Mesenchymal stem cell (in vitro differentiated cells and primary cell): ENCODE measurements around the gene ZNF263.
A peak's percentile ranks its signal among the peaks of the same experiment; 100 is the strongest.
"Not testable (repeated sequence)": the region's sequence is repeated elsewhere in the genome, so short reads cannot be mapped to it uniquely, and the experiment has no call there.

Experiments used
- DNase-seq: peaks from one replicate; pipeline ENCODE4 v3.0.0-alpha.2; 2013
- H2AFZ ChIP-seq: one replicate; pipeline ENCODE4 v1.6.1; 2013; ENCODE audit warnings: low read depth, mild to moderate bottlenecking, control low read depth, inconsistent platforms, low read length, moderate library complexity
- H2AK5ac ChIP-seq: 2 replicates; pipeline ENCODE4 v1.6.1; 2013; ENCODE audit warnings: low read length, moderate library complexity, mild to moderate bottlenecking, inconsistent platforms; ENCODE audit not compliant: severe bottlenecking
- H2BK120ac ChIP-seq: one replicate; pipeline ENCODE4 v1.6.1; 2013; ENCODE audit warnings: low read depth, mild to moderate bottlenecking, inconsistent platforms, low read length, moderate library complexity
- H2BK12ac ChIP-seq, 2 experiments: one replicate each; pipeline ENCODE4 v1.6.1; 2013; ENCODE audit warnings: inconsistent platforms in 2 of 2, low read length in 2 of 2, mild to moderate bottlenecking in 2 of 2, moderate library complexity in 2 of 2, control low read depth in 1 of 2
- H2BK15ac ChIP-seq: one replicate; pipeline ENCODE4 v1.6.1; 2013; ENCODE audit warnings: mild to moderate bottlenecking, low read depth, inconsistent platforms; ENCODE audit not compliant: poor library complexity, severe bottlenecking
- H2BK5ac ChIP-seq: 2 replicates; pipeline ENCODE4 v1.6.1; 2013; ENCODE audit warnings: low read depth, mild to moderate bottlenecking, low read length, control low read depth, inconsistent platforms; ENCODE audit not compliant: poor library complexity, severe bottlenecking
- H3K14ac ChIP-seq, 2 experiments: one replicate each; pipeline ENCODE4 v1.6.1; 2013; ENCODE audit warnings: inconsistent platforms in 2 of 2, low read length in 2 of 2, control low read depth in 1 of 2, mild to moderate bottlenecking in 1 of 2, moderate library complexity in 1 of 2
- H3K18ac ChIP-seq, 2 experiments: one replicate each; pipeline ENCODE4 v1.6.1; 2013; ENCODE audit warnings: inconsistent platforms in 2 of 2, low read length in 2 of 2, control low read depth in 1 of 2, low read depth in 1 of 2, mild to moderate bottlenecking in 1 of 2
- H3K23ac ChIP-seq, 2 experiments: one replicate each; pipeline ENCODE4 v1.6.1; 2013; ENCODE audit warnings: inconsistent platforms in 2 of 2, low read length in 2 of 2, mild to moderate bottlenecking in 2 of 2, moderate library complexity in 2 of 2, control low read depth in 1 of 2
- H3K27ac ChIP-seq: 2 replicates; pipeline ENCODE4 v1.5.1; 2013; ENCODE audit warnings: mild to moderate bottlenecking, moderate library complexity, low read length, control low read depth, inconsistent platforms; ENCODE audit not compliant: poor library complexity, severe bottlenecking
- H3K27me3 ChIP-seq, 2 experiments: 2 replicates each; pipeline versions ENCODE4 v1.6.1 to v1.7.0; 2013; ENCODE audit warnings: low read length in 2 of 2, mild to moderate bottlenecking in 2 of 2, moderate library complexity in 2 of 2, control low read depth in 1 of 2, inconsistent platforms in 1 of 2; ENCODE audit not compliant: control insufficient read depth in 1 of 2, insufficient read depth in 1 of 2
- H3K36me3 ChIP-seq, 2 experiments: 2 replicates each; pipeline versions ENCODE4 v1.6.1 to v1.7.0; 2013; ENCODE audit warnings: low read length in 2 of 2, control low read depth in 1 of 2, inconsistent platforms in 1 of 2, low read depth in 1 of 2, mild to moderate bottlenecking in 1 of 2; ENCODE audit not compliant: insufficient read depth in 2 of 2, control insufficient read depth in 1 of 2
- H3K4ac ChIP-seq, 2 experiments: one replicate each; pipeline ENCODE4 v1.6.1; 2013; ENCODE audit warnings: inconsistent platforms in 2 of 2, low read length in 2 of 2, mild to moderate bottlenecking in 2 of 2, moderate library complexity in 2 of 2, control low read depth in 1 of 2, low read depth in 1 of 2
- H3K4me1 ChIP-seq: 2 replicates; pipeline ENCODE4 v1.6.1; 2013; ENCODE audit warnings: low read depth, low read length, control low read depth; ENCODE audit not compliant: control insufficient read depth, insufficient read depth
- H3K4me2 ChIP-seq: 2 replicates; pipeline ENCODE4 v1.6.1; 2013; ENCODE audit warnings: low read length, mild to moderate bottlenecking, inconsistent platforms; ENCODE audit not compliant: poor library complexity, severe bottlenecking
- H3K4me3 ChIP-seq, 2 experiments: 2 replicates each; pipeline versions ENCODE4 v1.5.1 to v1.7.0; 2013; ENCODE audit warnings: low read length in 2 of 2, mild to moderate bottlenecking in 2 of 2, control low read depth in 1 of 2, low read depth in 1 of 2; ENCODE audit not compliant: insufficient read depth in 1 of 2
- H3K79me1 ChIP-seq: replicated peaks from 2 replicates; pipeline ENCODE4 v1.6.1; 2013; ENCODE audit warnings: mild to moderate bottlenecking, control low read depth, low read length, inconsistent platforms; ENCODE audit not compliant: poor library complexity, severe bottlenecking
- H3K9ac ChIP-seq: 2 replicates; pipeline ENCODE4 v1.7.0; 2013; ENCODE audit warnings: mild to moderate bottlenecking, low read length, moderate library complexity
- H3K9me3 ChIP-seq: 2 replicates; pipeline ENCODE4 v1.7.0; 2013; ENCODE audit warnings: mild to moderate bottlenecking, low read length; ENCODE audit not compliant: control insufficient read depth
- H4K8ac ChIP-seq: one replicate; pipeline ENCODE4 v1.6.1; 2013; ENCODE audit warnings: inconsistent platforms, mild to moderate bottlenecking, low read length, moderate library complexity
- H4K91ac ChIP-seq: one replicate; pipeline ENCODE4 v1.6.1; 2013; ENCODE audit warnings: mild to moderate bottlenecking, low read length, inconsistent platforms
- WGBS: methylation state at CpG from one replicate; pipeline ENCODE4 v1.1.7; 2013; ENCODE audit warnings: mixed read lengths; 5-methylcytosine and 5-hydroxymethylcytosine counted together

The ZNF263 gene

DNA sequence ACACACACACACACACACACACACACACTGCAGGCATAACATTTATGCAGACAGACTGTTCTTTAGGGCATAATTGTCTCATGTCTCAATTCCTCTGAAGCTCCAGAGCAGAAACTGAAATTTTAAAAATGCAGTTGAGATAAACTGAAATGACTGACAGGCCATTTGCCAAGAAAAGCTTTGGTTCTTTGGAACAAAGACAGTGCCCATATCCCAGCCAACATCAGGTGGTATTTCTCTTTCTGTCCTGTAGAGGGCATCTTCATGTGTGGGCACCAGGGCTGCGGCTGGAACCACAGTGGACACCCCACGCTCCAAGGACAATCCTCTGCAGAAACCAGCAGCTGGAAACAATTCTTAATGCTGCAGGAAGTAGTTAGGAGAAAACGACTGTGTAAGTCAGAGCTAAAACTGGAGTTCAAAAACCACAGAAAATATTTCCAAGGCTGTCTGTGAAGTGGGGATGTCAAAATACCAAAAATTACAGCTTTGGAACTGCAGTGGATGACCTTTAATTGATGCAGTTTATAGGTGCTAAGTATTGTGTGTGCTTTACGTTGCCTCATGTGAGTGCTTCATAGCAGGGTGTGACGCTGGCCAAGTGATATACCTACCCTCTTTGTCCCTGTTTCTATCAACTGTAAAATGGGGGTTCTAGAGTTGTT, 16.3 kb upstream of the ZNF263 start:
- H3K27me3 ChIP-seq: no peaks in the 10 kb centered on the region
- peak overlapping the region in 1 of 2 experiments; percentile 46 for H3K4me3 ChIP-seq
- H3K9ac ChIP-seq: no peak overlapping the region
- no peak overlapping the region for H2BK5ac ChIP-seq
- H3K4me2 ChIP-seq: no peak overlapping the region
- no peak overlapping the region for H4K91ac ChIP-seq
- H2BK12ac ChIP-seq: no peak overlapping the region
- no peak overlapping the region for H2BK120ac ChIP-seq
- H3K23ac ChIP-seq: no peak overlapping the region
- no peak overlapping the region for H3K18ac ChIP-seq
- H3K27ac ChIP-seq: no peak overlapping the region
- no peak overlapping the region for H2BK15ac ChIP-seq
- H3K36me3 ChIP-seq: peaks cover 0 to 16% of the 10 kb centered on the region in 2 experiments
- H3K14ac ChIP-seq: no peak overlapping the region
- H3K9me3 ChIP-seq: no peaks in the 10 kb centered on the region
- 62% methylated on average over 4 of the region's 5 CpGs for WGBS
- no peak overlapping the region for H3K4ac ChIP-seq
- peak; percentile 57 for DNase-seq
- H4K8ac ChIP-seq: no peak overlapping the region
- H2AFZ ChIP-seq: no peak overlapping the region
- H3K4me1 ChIP-seq: peaks cover 1% of the 10 kb centered on the region
- H2AK5ac ChIP-seq: no peak overlapping the region
- no peaks in the 10 kb centered on the region for H3K79me1 ChIP-seq

DNA sequence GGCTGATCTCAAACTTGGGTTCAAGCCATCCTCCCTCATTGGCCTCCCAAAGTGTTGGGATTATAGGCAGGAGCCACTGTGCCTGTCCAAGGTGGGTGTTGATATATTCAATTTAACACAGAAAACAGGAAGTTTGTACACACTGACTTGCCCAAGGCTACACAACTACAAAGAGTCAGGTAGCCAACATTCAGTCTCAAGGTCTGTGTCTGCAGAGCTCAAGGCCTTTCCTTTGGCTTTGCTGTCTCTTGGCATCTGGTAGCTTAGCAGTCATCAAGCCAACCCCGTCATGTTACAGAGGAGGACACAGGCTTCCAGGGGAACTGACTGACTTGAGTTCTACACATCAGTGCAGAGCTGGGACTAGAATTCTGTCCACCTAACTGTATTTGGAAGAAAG, 15.0 kb upstream of the ZNF263 start:
- Histone ChIP-seq H3K4me2 (no peak overlapping the region), H4K91ac (no peak overlapping the region), H3K79me1 (no peaks in the 10 kb centered on the region), H2AK5ac (no peak overlapping the region), H3K23ac (no peak overlapping the region), H3K4me1 (peaks cover 1% of the 10 kb centered on the region), H3K9ac (no peak overlapping the region), H3K18ac (no peak overlapping the region), H2BK15ac (no peak overlapping the region), H3K4ac (no peak overlapping the region), H3K14ac (no peak overlapping the region), H3K4me3 (no peak overlapping the region), H3K9me3 (no peaks in the 10 kb centered on the region), H4K8ac (no peak overlapping the region), H3K27me3 (no peaks in the 10 kb centered on the region), H3K27ac (no peak overlapping the region), H2BK5ac (no peak overlapping the region), H2BK12ac (no peak overlapping the region), H2BK120ac (no peak overlapping the region), H3K36me3 (peaks cover 0 to 16% of the 10 kb centered on the region in 2 experiments), H2AFZ (no peak overlapping the region)
- 68% methylated on average over 1 of the region's 1 CpG for WGBS
- DNase-seq: no peak

DNA sequence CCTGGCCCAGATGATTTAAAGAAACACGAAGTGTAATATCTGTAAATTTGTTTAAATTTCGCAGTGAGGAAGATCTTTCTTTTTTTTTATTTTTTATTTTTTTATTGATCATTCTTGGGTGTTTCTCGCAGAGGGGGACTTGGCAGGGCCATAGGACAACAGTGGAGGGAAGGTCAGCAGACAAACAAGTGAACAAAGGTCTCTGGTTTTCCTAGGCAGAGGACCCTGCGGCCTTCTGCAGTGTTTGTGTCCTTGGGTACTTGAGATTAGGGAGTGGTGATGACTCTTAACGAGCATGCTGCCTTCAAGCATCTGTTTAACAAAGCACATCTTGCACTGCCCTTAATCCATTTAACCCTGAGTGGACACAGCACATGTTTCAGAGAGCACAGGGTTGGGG, 12.6 kb upstream of the ZNF263 start:
- H2BK5ac ChIP-seq, H3K9ac ChIP-seq, H3K23ac ChIP-seq, H3K4me3 ChIP-seq, H3K4me2 ChIP-seq, H4K8ac ChIP-seq, H2BK12ac ChIP-seq, DNase-seq, H3K4ac ChIP-seq, H3K14ac ChIP-seq, H3K9me3 ChIP-seq, H3K27ac ChIP-seq, H2AK5ac ChIP-seq, H2BK15ac ChIP-seq, H2BK120ac ChIP-seq, H4K91ac ChIP-seq, H2AFZ ChIP-seq, H3K79me1 ChIP-seq, H3K18ac ChIP-seq, H3K27me3 ChIP-seq, H3K4me1 ChIP-seq: not testable (repeated sequence)
- H3K36me3 ChIP-seq: peaks cover 0 to 14% of the 10 kb centered on the region in 2 experiments
- 100% methylated on average over 1 of the region's 5 CpGs for WGBS

DNA sequence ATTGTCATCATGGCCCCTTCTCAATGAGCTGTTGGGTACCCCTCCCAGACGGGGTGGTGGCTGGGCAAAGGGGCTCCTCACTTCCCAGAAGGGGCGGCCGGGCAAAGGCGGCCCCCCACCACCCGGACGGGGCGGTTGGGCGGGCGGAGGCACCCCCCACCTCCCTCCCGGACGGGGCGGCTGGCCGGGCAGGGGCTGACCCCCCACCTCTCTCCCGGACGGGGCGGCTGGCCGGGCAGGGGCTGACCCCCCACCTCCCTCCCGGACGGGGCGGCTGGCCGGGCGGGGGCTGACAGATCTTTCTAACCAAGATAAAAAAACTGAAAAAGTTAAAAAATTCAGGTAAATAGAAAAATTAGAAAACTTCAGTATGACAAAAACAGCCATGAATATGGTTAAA, 12.0 kb upstream of the ZNF263 start:
- not testable (repeated sequence) for H3K9me3 ChIP-seq, H4K91ac ChIP-seq, H3K4me1 ChIP-seq, H3K23ac ChIP-seq, H2AK5ac ChIP-seq, H3K18ac ChIP-seq, H2BK12ac ChIP-seq, H3K27ac ChIP-seq, H3K14ac ChIP-seq, H3K4me2 ChIP-seq, H3K9ac ChIP-seq, H3K4ac ChIP-seq, H4K8ac ChIP-seq, DNase-seq, H3K4me3 ChIP-seq, H2BK15ac ChIP-seq, H2BK120ac ChIP-seq, H3K79me1 ChIP-seq, H2BK5ac ChIP-seq, H2AFZ ChIP-seq
- 50% methylated on average over 1 of the region's 22 CpGs for WGBS
- Histone ChIP-seq H3K27me3 (peaks cover 0 to 12% of the 10 kb centered on the region in 2 experiments), H3K36me3 (peaks cover 0 to 12% of the 10 kb centered on the region in 2 experiments)
